ENCODE data around the gene TAS2R8. TPM values are rescaled to one million over a fixed set of nuclear protein-coding genes. Genes with fewer than 3 reads are reported as not detected.
A peak's percentile ranks its signal among the peaks of the same experiment; 100 is the strongest.
"Not testable (repeated sequence)": the region's sequence is repeated elsewhere in the genome, so short reads cannot be mapped to it uniquely, and the experiment has no call there.

Gene TAS2R8, protein sequence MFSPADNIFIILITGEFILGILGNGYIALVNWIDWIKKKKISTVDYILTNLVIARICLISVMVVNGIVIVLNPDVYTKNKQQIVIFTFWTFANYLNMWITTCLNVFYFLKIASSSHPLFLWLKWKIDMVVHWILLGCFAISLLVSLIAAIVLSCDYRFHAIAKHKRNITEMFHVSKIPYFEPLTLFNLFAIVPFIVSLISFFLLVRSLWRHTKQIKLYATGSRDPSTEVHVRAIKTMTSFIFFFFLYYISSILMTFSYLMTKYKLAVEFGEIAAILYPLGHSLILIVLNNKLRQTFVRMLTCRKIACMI
- total RNA-seq (2014; rRNA removed; shearing (Covaris generic)): not detected in 2 replicates
- not detected in 2 replicates for polyA plus RNA-seq (2014; cell fraction: nucleus; rRNA removed)

DNA sequence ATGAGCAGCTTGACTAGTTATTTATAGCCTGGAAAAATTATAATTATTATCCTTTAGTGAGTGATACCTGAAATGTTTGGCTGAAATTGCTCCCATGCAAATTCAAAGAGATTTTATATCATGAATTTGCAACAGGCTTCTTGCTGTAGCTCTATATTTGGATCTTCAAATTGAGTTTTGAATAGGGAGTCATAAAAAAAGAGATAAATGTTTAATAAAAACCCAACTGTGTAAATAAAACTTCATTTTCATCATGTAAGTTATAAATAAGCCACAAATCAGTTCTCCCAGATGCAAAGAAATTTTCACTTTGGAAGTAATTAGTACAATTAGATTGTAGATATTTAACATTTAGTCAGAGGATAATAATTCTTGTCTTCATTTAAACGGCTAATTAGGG lies at the start of gene TAS2R8:
TSS of gene TAS2R8 (minus strand) at position 101 of the 400 bp plus-strand sequence. CDS start 306 bp downstream, outside the sequence.
- no peak for DNase-seq (ENCODE audit: extremely low read depth, low read depth)

DNA sequence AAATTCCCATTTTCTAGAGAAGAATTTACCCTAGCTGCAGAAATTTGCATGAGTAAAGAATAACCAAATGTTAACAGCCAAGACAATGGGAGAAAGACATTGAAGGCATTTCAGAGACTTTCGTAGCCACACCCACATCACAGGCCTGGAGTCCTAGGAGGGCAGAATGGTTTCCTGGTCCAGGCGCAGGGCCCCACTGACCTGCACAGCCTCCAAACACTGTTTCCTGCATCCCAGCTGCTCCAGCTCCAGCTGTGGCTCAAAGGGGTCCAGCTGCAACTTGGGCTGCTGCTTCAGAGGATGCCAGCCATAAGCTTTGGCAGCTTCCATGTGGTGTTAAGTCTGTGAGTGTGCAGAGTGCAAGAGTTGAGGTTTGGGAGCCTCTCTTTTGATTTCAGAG lies 48.7 kb upstream of the TAS2R8 start:
- no peak for DNase-seq (ENCODE audit: extremely low read depth, low read depth)

DNA sequence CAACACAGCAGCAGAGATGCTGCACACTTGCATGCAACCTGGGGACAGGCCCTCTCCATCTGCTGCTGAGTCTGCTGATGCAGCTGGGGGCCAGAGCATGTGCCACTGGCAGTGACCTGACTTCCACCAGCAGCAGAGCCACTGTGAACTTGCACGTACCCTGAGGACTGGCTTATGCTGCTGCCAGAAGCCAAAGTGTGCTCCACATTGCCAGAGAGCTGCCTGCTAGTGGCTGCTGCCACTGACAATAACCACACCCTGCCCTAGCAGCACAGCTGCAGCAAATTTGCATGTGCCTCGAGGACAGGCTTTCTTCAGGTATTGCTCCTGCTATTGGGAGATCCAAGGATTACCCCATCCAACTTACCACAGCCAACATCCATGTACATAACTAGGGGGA lies 46.7 kb upstream of the TAS2R8 start:
- no peak for DNase-seq (ENCODE audit: extremely low read depth, low read depth)

DNA sequence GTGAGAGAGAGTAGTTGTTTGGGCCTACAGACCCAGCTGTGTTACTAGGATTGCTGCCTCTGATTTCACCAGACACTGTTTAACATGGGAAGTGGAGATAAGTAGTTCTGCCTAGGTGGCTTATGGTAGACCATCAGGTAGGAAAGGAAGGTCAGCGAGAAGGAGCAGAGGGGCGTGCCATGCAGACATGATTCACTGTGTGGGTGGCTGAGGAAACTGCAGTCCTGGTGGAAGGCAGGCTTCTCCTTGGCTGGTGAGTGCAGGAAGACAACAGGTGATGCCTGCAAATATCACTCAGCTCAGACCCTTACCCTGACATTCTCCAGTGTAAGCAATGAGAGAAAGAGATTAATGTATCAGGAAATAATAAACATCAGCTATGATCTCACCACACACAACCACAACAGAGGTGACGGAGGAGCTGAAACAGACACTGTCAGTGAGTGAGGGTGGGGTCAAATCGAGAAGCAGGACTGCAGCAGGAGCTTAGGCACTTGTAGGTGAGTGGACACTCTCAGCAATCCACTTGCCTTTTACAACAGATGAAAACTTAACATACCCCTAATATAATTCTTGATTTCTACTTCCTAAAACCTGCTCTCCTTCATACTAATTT lies 44.3 kb upstream of the TAS2R8 start:
- no peak for DNase-seq (ENCODE audit: extremely low read depth, low read depth)

DNA sequence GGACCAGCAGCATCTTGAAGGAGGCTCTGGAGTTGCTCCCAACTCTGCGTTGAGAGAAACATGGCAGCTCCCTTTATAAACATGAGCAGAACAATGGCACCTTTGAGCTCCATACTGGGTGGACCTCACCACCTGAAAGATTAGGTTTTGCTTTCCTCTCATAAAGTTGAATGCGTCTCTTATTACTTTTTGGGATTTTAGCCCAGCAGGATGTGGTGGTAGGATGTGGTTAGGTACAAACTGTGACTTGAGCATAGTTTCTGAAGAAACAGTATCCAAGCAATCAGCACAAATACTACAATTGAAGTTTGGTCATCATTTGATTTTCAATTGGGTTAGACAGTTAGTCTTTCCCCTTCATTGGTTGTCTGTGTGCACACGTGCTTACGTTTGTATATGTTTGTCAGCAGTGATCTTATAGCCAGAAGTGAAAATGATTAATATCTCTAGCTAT lies 42.4 kb upstream of the TAS2R8 start, which contains the start of gene PRR4:
TSS of gene PRR4 (minus strand) at position 51 of the 454 bp plus-strand sequence. CDS start at position 13, 38 bp downstream.
- no peak for DNase-seq (ENCODE audit: extremely low read depth, low read depth)

DNA sequence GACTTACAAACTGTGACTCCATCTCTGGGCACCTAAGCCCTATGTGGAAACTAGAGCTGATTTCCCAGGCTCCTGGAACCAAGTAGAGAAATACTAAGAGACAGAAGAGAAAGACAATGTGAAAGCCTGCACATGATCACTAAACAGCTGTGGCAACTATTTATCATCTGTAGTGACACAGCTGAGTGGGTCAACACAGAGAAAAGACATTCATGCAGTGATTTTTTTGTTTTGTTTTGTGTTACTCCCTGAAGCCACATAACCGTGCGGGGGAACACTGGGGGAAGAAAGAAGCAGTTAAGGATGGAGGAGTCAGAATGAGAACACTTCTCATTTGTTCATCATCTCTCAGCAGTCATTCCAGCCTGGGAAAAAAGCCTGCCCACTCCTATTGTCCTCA lies 40.7 kb upstream of the TAS2R8 start:
- no peak for DNase-seq (ENCODE audit: extremely low read depth, low read depth)

DNA sequence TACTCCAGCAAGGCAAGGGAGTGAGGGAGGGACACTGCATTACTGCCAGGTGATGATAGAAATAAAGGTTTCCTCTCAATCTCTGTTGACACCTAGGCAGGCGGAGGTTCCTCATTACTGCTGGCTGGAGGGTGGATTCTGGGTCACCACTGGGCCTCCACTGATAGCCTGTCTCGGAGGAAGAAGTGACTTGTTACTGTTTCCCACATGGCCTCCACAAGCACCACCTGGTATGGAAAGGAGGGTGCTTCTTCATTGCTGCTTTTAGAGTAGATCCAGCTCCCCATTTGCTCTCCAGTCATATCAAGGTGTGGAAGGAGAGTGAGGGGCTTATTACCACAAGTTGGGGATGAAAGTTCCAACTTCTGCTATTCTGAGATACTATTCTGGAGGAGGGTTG lies 35.8 kb upstream of the TAS2R8 start:
- no peak for DNase-seq (ENCODE audit: extremely low read depth, low read depth)

DNA sequence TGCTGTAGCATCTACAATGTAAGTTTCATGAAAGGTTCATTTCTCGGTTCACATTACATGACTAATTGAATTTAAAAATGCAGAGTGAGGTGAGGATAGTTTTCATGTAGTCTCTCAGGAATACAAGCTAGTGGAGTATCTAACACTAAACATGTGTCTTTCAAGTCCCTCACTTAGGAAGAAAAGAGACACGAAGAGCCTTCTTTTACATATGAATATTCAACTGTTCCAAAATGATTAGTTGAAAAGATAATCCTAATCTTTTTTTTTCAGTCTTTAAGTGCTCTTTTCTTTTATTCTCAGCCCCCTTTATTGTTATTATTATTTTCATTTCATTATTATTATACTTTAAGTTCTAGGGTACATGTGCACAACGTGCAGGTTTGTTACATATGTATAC lies 31.4 kb upstream of the TAS2R8 start:
- DNase-seq (ENCODE audit: extremely low read depth, low read depth): no peak

DNA sequence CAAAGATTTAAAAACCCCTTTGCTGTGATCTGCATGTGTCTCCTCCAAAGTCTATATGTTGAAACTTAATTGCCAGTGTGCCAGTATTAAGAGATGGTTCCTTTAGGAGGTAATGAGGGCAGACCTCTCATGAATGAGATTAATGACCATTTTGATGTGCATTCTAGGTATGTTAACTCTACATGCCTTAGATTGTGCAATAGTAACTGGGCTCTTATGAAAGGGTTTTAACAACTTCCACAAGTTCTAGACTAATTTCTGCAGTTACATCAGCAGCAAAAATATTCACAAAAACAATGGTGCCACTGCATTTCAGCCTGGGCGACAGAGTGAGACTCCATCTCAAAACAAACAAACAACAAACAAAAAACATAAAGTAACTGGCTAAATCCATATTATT lies 22.9 kb upstream of the TAS2R8 start:
- DNase-seq (ENCODE audit: extremely low read depth, low read depth): no peak

DNA sequence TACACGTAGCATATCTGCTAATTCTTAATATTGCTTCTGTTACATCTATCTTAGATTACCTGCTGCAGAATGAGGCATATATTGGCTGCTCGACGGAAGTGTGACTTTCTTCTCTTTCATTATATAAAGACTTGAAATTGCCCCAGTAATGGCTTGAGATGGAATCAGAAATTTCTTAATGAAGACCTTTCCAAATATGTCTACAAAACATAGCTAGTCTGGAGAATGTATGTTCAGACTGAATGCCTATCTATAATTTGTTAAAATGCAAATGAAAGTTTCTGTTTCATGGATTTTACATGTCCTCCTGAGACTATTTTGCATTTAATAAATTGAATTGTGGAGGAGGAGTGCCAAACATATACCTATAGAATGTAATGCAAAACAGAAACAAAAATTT lies 19.2 kb upstream of the TAS2R8 start, which contains the start of gene TAS2R10:
TSS of gene TAS2R10 (minus strand) at position 101 of the 400 bp plus-strand sequence. CDS start at position 12, 89 bp downstream.
- DNase-seq (ENCODE audit: extremely low read depth, low read depth): no peak

DNA sequence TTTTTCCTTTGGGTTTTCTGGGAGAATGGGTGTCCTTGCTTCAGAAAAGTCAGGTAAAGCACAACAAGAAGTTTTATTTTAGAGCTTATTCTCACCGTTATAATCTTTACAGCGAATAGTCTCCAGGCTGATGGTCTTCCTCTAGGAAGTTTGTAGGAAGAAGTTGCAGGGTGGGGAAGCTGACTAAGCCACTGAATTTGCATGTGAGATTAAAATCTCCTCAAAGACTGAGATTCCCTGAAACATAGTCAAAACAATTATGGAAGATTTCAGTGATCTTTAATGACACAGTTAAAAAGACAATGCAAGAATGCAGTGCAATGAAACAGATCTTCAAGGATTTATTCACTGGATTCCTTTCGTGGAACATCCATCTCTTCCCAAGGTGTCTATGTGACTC lies 17.9 kb upstream of the TAS2R8 start:
- DNase-seq (ENCODE audit: extremely low read depth, low read depth): no peak

DNA sequence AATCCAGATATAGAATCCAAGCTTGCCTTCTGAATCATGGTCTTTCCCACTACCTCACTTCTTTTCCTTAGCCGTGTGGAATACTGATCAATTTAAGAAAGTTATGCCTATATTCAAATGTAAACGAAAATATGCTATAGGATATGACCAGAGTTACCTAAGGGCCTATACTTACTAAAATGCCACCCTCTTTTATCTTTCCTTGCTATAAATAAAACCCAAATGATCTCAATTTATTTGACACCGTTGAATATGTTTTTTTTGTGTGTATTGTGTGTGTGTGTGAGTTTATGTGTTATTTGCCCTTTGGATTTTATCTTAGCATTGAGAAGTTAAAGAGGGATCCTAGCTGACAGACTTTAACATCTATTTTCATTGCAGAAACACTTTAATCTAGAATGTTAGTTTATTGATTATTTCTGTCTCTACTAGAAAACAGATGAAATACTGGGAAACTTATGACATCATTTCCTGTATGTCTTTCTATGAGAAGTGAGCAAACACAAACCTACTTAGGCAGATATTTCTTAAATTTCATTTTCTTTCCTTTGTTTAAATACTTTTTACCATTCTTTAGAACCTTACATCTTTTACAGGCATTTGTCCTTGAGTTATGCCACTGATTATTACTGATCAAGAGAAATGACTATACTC lies 4.9 kb upstream of the TAS2R8 start:
- no peak for DNase-seq (ENCODE audit: extremely low read depth, low read depth)

DNA sequence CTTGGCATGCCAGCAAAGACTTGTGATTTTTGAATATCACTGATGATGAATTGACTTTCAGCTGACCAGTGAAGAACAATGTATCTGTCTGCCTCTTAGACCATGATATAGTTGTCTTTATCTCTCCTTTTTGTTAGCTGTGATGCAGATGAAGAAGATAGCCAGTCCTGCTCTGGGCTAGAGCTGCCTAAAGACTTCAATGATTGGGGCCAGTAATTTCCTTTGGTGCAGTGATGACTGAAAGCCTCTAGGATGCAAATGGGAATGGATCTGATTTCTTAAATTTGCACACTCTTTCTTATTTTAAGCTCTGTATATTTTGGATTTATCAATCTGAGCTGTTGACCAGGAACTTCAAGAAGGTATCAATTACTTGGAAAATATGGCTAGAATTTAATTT lies 3.0 kb upstream of the TAS2R8 start, which contains the start of gene TAS2R9:
TSS of gene TAS2R9 (minus strand) at position 101 of the 400 bp plus-strand sequence. CDS start at position 8, 93 bp downstream.
- no peak for DNase-seq (ENCODE audit: extremely low read depth, low read depth)

DNA sequence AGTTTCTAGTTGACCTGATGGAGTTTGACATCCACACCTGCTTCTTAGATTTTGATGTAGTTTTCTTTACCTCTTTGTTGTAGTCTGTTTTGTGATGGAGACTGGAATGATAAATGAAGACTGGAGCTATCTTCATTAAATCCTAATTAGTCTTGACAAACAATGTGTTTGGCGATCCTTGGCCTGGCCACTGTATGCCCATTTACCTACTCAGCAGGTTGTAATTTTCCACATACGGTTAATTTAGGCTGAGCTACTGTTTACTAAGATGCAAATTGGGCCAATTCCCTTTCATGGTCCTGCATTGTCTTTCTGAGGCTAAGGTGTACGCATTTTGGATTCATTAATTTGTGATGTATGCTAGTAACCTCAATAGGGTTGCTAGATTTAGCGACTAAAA lies 4.5 kb downstream of the TAS2R8 start, which contains the start of gene TAS2R7:
TSS of gene TAS2R7 (minus strand) at position 41 of the 400 bp plus-strand sequence. CDS start 57 bp downstream, outside the sequence.
- DNase-seq (ENCODE audit: extremely low read depth, low read depth): no peak

DNA sequence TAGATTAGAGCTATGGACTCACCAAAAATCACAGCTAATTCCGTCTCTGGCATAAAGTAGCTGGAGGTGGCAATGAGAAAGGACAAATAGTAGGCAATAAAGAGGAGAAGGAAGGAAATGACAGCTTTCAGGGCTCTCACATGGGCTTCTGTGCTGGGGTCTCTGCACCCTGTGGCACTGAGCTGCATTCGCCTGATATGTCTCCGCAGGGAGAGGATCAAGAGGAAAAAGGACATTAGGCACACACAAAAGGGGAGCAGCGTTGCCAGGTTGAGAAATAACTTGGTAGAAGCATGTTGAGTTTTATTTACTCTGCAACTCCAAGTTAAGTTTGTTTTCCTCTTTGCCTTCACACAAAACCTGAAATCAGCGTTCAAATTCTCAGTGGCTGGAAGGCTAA lies 5.3 kb downstream of the TAS2R8 start:
- DNase-seq (ENCODE audit: extremely low read depth, low read depth): no peak

DNA sequence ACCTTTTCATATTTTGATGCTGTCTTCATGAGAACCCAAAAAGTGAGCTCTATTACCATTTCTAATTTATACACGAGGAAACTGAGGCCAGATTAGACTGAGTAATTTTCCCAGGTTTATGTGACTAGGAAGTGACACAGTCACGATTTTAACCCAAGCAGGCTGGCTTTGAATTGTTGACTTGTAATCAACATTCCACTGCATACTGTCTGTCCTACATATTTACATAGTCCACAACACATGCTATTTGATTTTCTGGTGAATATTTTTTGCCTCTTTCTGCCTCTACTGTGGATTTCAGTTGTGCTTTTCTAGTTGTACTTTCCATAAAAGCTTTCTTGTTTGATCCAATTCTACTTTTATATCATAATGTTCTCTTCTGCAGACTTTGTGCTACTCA lies 12.9 kb downstream of the TAS2R8 start:
- DNase-seq (ENCODE audit: extremely low read depth, low read depth): no peak

DNA sequence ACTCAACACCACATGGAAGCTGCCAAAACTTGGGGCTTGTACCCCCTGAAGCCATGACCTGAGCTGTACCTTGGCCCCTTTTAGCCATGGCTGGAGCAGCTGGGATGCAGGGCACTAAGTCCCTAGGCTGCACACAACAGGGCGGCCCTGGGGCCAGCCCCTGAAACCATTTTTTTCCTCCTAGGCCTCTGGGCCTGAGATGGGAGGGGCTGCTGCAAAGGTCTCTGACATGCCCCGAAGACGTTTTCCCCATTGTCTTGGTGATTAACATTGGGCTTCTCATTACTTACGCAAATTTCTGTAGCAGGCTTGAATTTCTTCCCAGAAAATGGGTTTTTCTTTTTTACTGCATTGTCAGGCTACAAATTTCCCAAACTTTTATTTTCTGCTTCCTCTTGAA lies 15.3 kb downstream of the TAS2R8 start:
- not testable (repeated sequence) for DNase-seq (ENCODE audit: extremely low read depth, low read depth)

DNA sequence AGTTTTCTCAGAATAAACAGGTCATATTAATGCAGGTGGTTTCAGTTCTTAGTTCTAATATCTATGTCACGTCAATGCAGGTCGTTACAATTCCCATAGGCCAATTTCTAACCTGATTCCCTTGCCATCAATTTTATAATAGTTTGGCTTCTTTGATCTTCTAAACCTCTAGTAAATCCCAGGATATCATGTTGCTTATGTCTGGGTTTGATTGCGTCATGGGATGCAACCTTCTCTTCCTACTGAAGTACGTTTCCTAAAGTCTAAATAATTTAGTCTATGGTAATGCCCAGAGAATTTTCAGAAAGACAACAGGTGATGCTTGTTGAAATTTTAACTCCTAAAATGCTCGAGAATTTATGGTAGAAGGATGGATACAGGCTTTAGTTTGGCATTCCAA lies 23.8 kb downstream of the TAS2R8 start:
- no peak for DNase-seq (ENCODE audit: extremely low read depth, low read depth)

DNA sequence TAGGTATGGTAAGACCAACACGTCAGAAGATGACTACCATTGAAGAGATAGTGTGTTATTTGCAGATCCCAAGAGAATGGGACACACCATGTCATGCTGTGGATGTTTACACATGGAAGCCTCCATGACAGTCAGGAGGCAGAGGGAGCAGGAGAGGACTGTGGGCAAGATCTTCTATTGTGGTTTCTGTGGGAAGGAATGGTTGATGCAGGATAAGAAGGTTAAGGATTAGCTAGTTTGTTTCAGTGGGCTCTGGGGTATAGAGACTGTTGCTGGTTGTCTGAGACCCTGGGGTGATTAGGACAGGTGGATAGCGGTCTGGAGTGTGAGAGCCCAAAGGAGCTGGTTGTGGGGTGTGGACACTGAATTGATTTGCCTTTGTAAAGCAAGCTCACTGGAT lies 28.0 kb downstream of the TAS2R8 start:
- DNase-seq (ENCODE audit: extremely low read depth, low read depth): no peak

DNA sequence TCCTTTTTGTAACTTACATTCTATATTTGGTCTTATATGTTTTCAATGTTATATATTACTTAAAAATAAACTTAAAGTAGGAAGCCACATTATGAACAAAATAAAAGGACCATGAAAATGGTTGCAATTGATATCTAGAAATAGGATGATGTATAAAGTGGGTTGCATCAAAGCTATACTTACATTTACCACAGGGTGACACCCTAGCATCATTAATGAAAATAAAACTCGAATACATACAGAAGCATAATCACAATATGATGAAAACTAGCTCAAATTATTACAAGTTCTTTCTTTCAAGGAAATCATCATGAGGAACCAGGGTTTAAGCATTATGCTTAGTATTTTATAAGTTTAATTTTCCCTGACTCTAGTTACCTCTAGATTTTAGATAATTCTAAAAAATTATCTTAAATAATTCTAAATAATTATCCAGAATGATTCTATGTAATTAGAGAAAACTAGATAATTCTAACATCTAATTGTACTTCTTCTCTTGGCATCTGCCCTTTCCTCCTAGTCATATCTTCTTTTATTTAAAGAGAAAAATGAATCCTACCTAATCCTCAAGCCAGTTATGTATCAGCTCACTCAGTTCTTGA lies 35.9 kb downstream of the TAS2R8 start:
- peak; percentile 18 for DNase-seq (ENCODE audit: extremely low read depth, low read depth)

DNA sequence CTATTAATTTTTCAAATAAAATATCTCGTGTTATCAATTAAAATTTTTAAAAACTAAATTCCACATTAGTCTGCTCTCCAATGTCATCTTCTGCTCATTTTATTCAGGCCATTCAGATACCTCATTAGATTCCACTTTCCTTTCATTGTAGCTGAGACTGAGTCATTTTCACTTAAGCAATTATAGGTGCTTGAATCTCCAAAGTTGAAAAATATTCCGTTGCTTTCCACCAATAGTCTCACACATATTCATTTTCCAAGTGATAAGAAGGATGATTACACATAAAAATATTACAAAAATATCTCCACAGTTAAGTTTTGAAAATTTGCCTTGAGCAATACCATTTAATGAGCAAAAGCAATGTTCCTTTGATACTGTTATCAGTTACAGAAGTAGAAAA lies 47.4 kb downstream of the TAS2R8 start:
- no peak for DNase-seq (ENCODE audit: extremely low read depth, low read depth)
